HG02884 (cell line): ENCODE measurements around the gene RBM4.
"Not testable (repeated sequence)": the region's sequence is repeated elsewhere in the genome, so short reads cannot be mapped to it uniquely, and the experiment has no call there.

Experiments
- ATAC-seq: cut with Tn5 transposase; IDR thresholded peaks from one replicate; pipeline ENCODE4 v1.9.1; 2021; ENCODE audit warnings: mild to moderate bottlenecking, moderate library complexity; ENCODE audit not compliant: unreplicated experiment

Gene RBM4

GRCh38 chr11:66638177-66639065, at the start of gene RBM4:
Gene RBM4 (plus strand): TSS chr11:66638703. CDS start chr11:66639712, 1,009 bp downstream.
- peak; percentile 91 for ATAC-seq

GRCh38 chr11:66589315-66589714, 49.2 kb upstream of the RBM4 start:
- not testable (repeated sequence) for ATAC-seq

GRCh38 chr11:66589996-66590675, 48.4 kb upstream of the RBM4 start:
- ATAC-seq, result no peak

GRCh38 chr11:66591175-66591574, 47.3 kb upstream of the RBM4 start:
- ATAC-seq, result no peak

GRCh38 chr11:66592457-66593302, 45.8 kb upstream of the RBM4 start, which contains the start of the genes CCDC87 and CCS:
Gene CCDC87 (minus strand): TSS chr11:66593063. CDS start chr11:66593015, 48 bp downstream.
Gene CCS (plus strand): TSS chr11:66593185. CDS start chr11:66593262, 77 bp downstream.
- ATAC-seq, result peak; percentile 91

GRCh38 chr11:66593303-66593635, 45.2 kb upstream of the RBM4 start:
- no peak for ATAC-seq

DNA sequence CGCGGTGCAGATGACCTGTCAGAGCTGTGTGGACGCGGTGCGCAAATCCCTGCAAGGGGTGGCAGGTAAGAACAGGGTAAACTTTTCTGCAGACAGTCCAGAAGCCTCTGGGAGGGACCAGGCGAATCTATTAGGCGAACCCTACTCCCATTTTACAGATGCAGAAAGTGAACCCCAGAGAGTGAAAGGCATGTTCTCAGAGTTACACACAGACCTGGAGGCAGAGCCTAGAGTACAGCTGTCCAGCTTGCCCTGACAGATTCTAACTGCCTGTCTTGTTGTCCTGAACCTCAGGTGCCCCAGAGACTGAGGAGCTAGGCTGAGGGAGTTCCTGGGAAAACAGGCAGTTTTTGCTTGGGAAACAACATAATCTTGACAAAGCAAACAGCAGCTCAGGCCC, 44.9 kb upstream of the RBM4 start:
- ATAC-seq, result no peak

GRCh38 chr11:66595245-66595904, 43.1 kb upstream of the RBM4 start:
- ATAC-seq, result no peak

GRCh38 chr11:66598993-66599392, 39.5 kb upstream of the RBM4 start:
- no peak for ATAC-seq

DNA sequence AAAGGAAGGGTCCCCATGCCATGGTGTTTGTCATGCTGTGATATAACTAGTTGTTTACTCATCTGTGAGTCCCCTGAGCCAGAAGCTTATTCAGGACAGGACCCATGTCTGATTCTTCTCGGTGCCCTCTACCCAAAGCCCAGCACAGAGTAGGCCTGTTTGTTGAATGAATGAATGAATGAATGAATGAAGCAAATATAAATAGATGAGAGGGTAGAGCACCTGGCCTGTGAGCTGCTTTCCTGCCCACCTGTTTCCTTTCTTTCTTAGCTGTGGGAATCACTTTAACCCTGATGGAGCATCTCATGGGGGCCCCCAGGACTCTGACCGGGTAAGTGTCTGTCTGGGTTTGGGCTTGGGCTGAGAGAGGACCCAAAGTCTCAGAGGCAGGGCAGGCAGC, 38.3 kb upstream of the RBM4 start:
- ATAC-seq, result no peak

GRCh38 chr11:66600631-66601233, 37.8 kb upstream of the RBM4 start:
- ATAC-seq, result no peak

GRCh38 chr11:66603072-66603471, 35.4 kb upstream of the RBM4 start:
- ATAC-seq, result no peak

- ATAC-seq, result no peak
These were observed 34.3 kb upstream of the RBM4 start for GRCh38 chr11:66604155-66604554.

GRCh38 chr11:66606608-66607007, 31.9 kb upstream of the RBM4 start:
- not testable (repeated sequence) for ATAC-seq

- ATAC-seq, result no peak
These were observed 31.2 kb upstream of the RBM4 start for GRCh38 chr11:66607126-66607834.

DNA sequence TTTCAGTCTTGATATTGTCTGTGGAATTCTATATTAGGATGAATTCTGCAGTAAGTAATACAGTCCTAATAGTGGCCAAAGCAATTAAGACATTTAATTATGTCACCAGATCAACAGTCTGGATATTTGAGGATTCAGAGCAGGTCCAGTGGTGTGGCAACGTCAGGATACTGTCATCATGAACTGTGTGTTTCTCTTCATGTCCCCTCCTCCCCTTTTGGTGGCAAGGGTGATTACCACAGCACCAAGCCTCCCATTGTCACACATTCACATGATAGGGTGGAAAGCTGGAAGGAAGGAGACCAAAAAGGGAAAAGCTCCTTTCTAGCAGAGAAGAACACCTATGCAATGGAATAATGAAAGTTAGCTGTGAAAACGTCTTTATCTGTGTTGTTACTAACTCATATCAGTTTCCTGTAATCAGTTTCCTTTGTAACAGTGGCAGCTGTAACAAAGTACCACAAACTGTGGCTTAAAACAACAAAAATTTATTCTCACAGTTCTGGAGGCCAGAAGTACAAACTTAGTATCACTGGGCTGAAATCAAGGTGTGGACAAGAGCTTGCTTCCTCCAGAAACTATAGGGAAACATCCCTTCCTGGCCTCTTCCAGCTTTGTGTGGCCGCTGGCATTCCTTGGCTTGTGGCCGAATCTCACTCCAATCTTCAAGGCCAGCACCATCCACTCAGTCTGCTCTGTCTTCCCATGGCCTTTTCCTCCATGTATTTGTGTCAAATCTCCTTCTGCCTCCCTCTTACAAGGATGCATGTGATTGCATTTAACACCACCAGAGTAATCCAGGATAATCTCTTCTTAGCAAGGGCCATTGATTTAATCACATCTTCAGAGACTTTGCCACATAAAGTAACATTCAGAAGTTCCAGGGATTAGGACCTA, 28.5 kb upstream of the RBM4 start:
- no peak for ATAC-seq

DNA sequence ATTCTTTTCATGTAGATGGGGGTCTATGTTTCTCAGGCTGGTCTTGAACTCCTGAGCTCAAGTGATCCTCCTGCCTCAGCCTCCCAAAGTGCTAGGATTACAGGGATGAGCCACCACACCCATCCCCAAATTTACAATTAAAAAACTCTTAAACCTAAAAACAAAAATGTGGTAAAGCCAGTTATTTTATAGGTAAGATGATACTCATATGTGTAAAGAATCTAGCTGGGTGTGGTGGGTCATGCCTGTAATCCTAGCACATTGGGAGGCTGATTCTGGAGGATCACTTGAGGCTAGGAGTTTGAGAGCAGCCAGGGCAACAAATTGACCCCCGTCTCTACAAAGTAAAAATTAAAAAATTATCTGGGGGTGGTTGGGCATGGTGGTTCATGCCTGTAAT, 26.0 kb upstream of the RBM4 start:
- no peak for ATAC-seq

DNA sequence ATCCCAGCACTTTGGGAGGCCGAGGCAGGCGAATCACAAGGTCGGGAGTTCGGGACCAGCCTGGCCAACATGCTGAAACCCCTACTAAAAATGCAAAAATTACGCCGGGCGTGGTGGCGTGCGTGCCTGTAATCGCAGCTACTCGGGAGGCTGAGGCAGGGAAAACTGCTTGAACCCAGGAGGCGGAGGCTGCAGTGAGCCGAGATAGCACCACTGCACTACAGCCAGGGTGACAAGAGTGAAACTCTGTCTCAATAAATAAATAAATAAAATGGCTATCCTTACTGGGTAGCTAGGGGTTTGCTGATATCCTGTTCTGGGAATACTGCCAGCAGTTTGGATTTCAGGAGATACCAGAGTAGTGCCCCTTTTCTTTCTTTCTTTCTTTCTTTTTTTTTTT, 24.4 kb upstream of the RBM4 start:
- ATAC-seq, result no peak
